ENCODE results near the gene PALLD. TPM values are rescaled to one million over a fixed set of nuclear protein-coding genes. Genes with fewer than 3 reads are reported as not detected.

PALLD gene
- total and polyA plus RNA-seq, 2 of the 8 experiments (the other 6 are each of a cell fraction or from before 2014, with no cell fraction given), result 10.5 to 25.0 TPM

GRCh38 chr4:168723020-168723419, 226.2 kb downstream of the PALLD start:
- Histone ChIP-seq H4K91ac (replicated peaks; ENCODE audit: insufficient read length, low read length) (no peak overlapping the region), H3K4me2 (ENCODE audit: insufficient read depth in 1 of 2, low read depth in 2 of 2, low read length in 2 of 2) (no peak overlapping the region), H3K27me3 (replicated peaks in 1 of 4; ENCODE audit: control insufficient read depth in 3 of 4, extremely low read depth in 1 of 4, insufficient read depth in 3 of 4, low read length in 3 of 4) (no peaks in the 10 kb centered on the region), H3K14ac (ENCODE audit: insufficient read length) (no peak overlapping the region), H2BK120ac (replicated peaks; ENCODE audit: low read depth, low read length) (no peak overlapping the region), H3K18ac (ENCODE audit: extremely low read depth, low read length) (no peak overlapping the region), H3K56ac (replicated peaks; ENCODE audit: insufficient read length, low read depth, low read length) (no peak overlapping the region), H3K9me3 (ENCODE audit: insufficient read depth in 2 of 2, low read depth in 1 of 2, low read length in 1 of 2) (0 out of 4 replicates have a peak, but pooled peaks cover 0 to 3% of the 10 kb centered on the region in 2 experiments), H2AFZ (ENCODE audit: low read length) (no peak overlapping the region), H2BK20ac (ENCODE audit: low read length) (no peak overlapping the region), H3K27ac (ENCODE audit: low read depth, low read length) (no peak overlapping the region), H4K5ac (ENCODE audit: insufficient read length, low read depth, low read length) (no peak overlapping the region), H3K9ac (replicated peaks in 1 of 4; ENCODE audit: extremely low read depth in 1 of 4, low read depth in 3 of 4, low read length in 3 of 4) (no peak overlapping the region), H2AK5ac (ENCODE audit: low read depth, low read length) (no peak overlapping the region), H3K23ac (ENCODE audit: insufficient read length) (no peak overlapping the region), H4K20me1 (replicated peaks in 1 of 2; ENCODE audit: control insufficient read depth in 1 of 2, insufficient read depth in 2 of 2, low read length in 2 of 2) (no peaks in the 10 kb centered on the region), H2BK5ac (ENCODE audit: low read depth, low read length) (no peak overlapping the region), H3K79me1 (ENCODE audit: low read depth, low read length) (no peaks in the 10 kb centered on the region), H3K36me3 (ENCODE audit: control insufficient read depth in 2 of 4, insufficient read depth in 4 of 4, low read length in 3 of 4) (no peaks in the 10 kb centered on the region), H3K4ac (replicated peaks; ENCODE audit: insufficient read length, low read depth, low read length) (no peak overlapping the region), H3K79me2 (ENCODE audit: control insufficient read depth in 1 of 2, insufficient read depth in 2 of 2, low read length in 2 of 2) (no peaks in the 10 kb centered on the region), H2BK12ac (ENCODE audit: low read depth, low read length) (no peak overlapping the region), H3K4me3 (ENCODE audit: extremely low read depth in 1 of 4, insufficient read depth in 2 of 4, low read depth in 3 of 4, low read length in 4 of 4) (no peak overlapping the region), H2BK15ac (ENCODE audit: low read length) (no peak overlapping the region), H3K23me2 (ENCODE audit: low read depth, low read length) (no peaks in the 10 kb centered on the region), H3K4me1 (replicated peaks in 1 of 4; ENCODE audit: control insufficient read depth in 3 of 4, insufficient read depth in 4 of 4, low read length in 3 of 4) (peaks cover 0 to 4% (median 0%) of the 10 kb centered on the region in 4 experiments; a peak in 1 of 7 replicates), H4K8ac (ENCODE audit: extremely low read depth, insufficient read depth, low read length) (no peak overlapping the region)
- no peak for FAIRE-seq
- ChIA-PET CTCF (ENCODE audit: partially characterized antibody) (no interaction called here), POLR2A (ENCODE audit: partially characterized antibody) (no interaction called here)
- DNase-seq (ENCODE audit: low read depth in 1 of 2, low spot score in 2 of 2), result no peak
- WGBS, 2 experiments (ENCODE audit: extremely low coverage in 1 of 2, insufficient coverage in 1 of 2, insufficient read length in 1 of 2, insufficient replicate concordance in 2 of 2, low coverage in 1 of 2, low lambda C conversion rate in 2 of 2, missing lambda C conversion rate in 1 of 2), result 88% methylated on average over 3 of the region's 3 CpGs; no CpG with 5 or more reads in 1 of the 2 experiments
- TF ChIP-seq POLR2AphosphoS5 (IDR thresholded peaks at IDR 0.05; ENCODE audit: low read depth, low read length) (no peak), NRF1 (IDR thresholded peaks at IDR 0.05; ENCODE audit: low read depth, low read length) (no peak), SP4 (IDR thresholded peaks at IDR 0.05; ENCODE audit: low read length) (no peak), CTBP2 (IDR thresholded peaks at IDR 0.05; ENCODE audit: borderline replicate concordance, insufficient read depth, insufficient read length, low read length) (no peak), SIRT6 (IDR thresholded peaks at IDR 0.05; ENCODE audit: low read length) (no peak), TCF12 (IDR thresholded peaks at IDR 0.05; ENCODE audit: low read depth, low read length) (no peak), KDM5A (IDR thresholded peaks at IDR 0.05; ENCODE audit: low read length) (no peak), CHD2 (IDR thresholded peaks at IDR 0.05; ENCODE audit: low read length) (no peak), SIN3A (conservative IDR thresholded peaks at IDR 0.05 in 1 of 2, IDR thresholded peaks at IDR 0.05 in 1 of 2; ENCODE audit: low read depth in 1 of 2, low read length in 2 of 2) (no peak), BCL11A (IDR thresholded peaks at IDR 0.05; ENCODE audit: low read depth in 2 of 2, low read length in 2 of 2) (no peak), NANOG (IDR thresholded peaks at IDR 0.05; ENCODE audit: insufficient read depth, low read depth, low read length, poor library complexity, severe bottlenecking) (no peak), RNF2 (IDR thresholded peaks at IDR 0.05; ENCODE audit: borderline replicate concordance, low read depth, low read length, missing control alignments, poor library complexity, severe bottlenecking) (no peak)

Data from H1 (cell line).